HG02798 (cell line): ENCODE results near the gene ANKRD66.
"Not testable (repeated sequence)": the region's sequence is repeated elsewhere in the genome, so short reads cannot be mapped to it uniquely, and the experiment has no call there.

Experiments
- ATAC-seq: cut with Tn5 transposase; IDR thresholded peaks from one replicate; pipeline ENCODE4 v1.9.1; 2021; ENCODE audit warnings: mild to moderate bottlenecking; ENCODE audit not compliant: unreplicated experiment, poor library complexity

Gene ANKRD66

DNA sequence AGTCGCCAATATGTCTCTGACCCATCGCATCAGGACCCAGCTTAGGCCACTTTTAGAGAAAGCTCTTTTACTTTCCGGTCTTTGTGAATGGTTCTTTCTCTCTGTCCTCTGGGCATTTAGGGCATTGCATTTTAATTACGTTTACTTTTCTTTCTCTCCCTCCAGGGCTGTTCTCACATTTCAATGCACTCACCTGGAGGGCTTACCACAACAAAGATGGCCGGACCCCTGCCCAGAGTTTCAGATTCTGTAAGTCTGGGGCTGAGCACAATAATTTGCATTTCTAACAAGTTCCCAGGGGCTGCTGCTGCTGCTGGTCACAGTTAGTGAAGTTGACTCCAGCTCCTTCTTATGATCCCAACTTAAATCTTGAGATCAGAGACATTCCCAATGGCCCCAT lies 3.0 kb downstream of the ANKRD66 start:
- ATAC-seq = no peak

GRCh38 chr6:46751658-46752057 lies 4.9 kb downstream of the ANKRD66 start:
- no peak for ATAC-seq

- ATAC-seq = no peak
These were observed 9.1 kb downstream of the ANKRD66 start for GRCh38 chr6:46755865-46756264.

- ATAC-seq = no peak
These were observed 9.9 kb downstream of the ANKRD66 start for GRCh38 chr6:46756469-46757213.

- no peak for ATAC-seq
These were observed 10.5 kb downstream of the ANKRD66 start for GRCh38 chr6:46757214-46757596.

DNA sequence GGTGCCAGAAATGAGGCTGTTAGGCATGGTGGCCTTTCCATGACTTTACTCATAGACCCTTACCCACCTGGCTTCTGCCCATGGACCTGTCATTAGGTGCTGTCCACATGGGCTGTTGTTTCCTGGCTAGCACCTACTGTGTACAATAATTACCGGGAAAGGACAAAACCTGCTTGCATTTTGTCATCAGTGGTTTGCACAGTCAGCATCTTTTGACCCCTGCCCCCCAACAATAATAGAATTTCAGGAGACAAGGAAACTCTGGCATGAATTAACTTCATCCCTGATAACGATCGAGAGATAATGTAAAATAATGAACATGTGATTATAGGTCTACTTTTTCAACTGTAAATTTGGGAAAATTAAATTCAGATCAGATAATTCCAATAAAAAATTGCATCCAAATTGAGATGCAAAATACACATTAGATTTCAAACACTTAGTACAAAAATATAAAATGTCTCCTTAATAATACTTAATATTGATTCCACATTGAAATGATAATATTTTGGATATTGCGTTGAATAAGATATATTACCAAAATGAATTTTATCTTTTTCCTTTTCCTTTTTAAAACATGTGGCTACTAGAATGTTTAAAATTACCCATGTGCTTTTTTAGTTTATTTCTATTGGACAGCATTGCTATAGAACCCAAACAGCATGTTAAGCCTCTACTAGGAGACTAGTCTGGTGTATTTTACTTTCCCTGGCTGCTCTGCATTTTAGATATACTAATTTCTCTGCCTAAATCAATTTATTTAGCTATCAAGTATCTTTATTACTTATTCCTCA lies 12.4 kb downstream of the ANKRD66 start:
- ATAC-seq = no peak

DNA sequence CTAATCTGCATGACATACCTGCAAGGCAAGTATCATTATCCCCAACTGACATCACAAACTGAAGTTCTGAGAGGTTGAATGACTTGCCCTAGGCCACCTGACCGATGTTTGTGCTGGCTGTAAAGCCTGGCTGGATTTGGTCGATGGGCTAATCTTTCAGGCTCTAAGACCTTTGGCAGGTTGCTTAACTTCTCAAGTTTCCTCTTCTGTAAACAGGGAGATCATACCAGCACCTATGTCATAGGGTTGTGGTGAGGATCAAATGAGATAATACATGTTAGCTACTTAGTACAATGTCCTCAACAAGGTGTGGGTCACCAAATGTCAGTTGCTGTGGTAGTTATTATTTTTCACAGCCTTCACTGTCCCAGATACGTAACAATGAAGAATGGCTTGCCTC lies 14.2 kb downstream of the ANKRD66 start:
- ATAC-seq = no peak

- ATAC-seq = no peak
These were observed 16.7 kb downstream of the ANKRD66 start for GRCh38 chr6:46763466-46763865.

GRCh38 chr6:46764280-46764679 lies 17.5 kb downstream of the ANKRD66 start:
- not testable (repeated sequence) for ATAC-seq

- no peak for ATAC-seq
These were observed 18.2 kb downstream of the ANKRD66 start for GRCh38 chr6:46764961-46765360.

GRCh38 chr6:46772016-46772415 lies 25.3 kb downstream of the ANKRD66 start:
- ATAC-seq = no peak

- ATAC-seq = peak; percentile 51
These were observed 26.0 kb downstream of the ANKRD66 start for GRCh38 chr6:46772762-46773161.

GRCh38 chr6:46773201-46773855 lies 26.6 kb downstream of the ANKRD66 start:
- ATAC-seq = peak; percentile 22

- ATAC-seq = not testable (repeated sequence)
These were observed 28.0 kb downstream of the ANKRD66 start for GRCh38 chr6:46774736-46775135.

- ATAC-seq = no peak
These were observed 29.5 kb downstream of the ANKRD66 start for GRCh38 chr6:46776070-46776712.

DNA sequence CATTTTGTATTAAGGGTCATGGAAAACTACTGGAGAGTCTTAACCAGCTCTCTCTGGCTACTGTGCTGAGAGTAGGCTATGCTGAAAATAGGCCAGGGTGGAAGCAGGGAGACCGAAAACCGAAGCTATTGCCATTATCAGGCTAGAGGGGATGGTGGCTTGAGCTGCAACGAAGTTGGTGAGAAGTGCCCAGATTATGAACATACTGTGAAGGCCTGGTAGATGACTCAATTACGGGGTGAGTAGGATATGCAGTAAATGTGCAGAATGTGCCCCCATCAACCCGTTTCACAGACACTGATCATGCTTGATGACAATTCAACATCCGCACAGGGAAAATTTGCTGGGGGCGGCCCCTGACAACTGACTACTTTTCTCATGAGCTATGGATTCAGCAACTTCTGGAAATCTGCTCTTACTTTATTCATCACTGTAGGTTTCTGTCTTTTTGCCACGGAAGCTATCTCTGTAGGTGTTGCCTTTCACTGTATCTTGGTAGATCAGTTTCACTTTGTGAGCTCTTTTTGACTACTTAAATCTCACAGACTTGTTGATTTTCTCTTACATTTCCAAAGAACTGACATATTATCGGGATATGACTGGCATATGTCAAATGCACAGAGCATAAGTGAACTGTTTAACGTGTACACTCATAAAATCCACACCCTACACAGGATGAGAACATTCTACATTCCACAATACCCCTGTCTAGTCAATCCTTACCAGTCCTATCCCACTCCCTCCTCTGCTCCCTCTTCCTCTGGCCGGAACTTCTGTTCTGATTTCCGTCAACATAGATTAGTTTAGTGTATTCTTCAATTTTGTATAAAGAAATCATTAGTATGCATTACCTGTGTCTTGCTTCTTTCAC lies 31.0 kb downstream of the ANKRD66 start:
- ATAC-seq = no peak

DNA sequence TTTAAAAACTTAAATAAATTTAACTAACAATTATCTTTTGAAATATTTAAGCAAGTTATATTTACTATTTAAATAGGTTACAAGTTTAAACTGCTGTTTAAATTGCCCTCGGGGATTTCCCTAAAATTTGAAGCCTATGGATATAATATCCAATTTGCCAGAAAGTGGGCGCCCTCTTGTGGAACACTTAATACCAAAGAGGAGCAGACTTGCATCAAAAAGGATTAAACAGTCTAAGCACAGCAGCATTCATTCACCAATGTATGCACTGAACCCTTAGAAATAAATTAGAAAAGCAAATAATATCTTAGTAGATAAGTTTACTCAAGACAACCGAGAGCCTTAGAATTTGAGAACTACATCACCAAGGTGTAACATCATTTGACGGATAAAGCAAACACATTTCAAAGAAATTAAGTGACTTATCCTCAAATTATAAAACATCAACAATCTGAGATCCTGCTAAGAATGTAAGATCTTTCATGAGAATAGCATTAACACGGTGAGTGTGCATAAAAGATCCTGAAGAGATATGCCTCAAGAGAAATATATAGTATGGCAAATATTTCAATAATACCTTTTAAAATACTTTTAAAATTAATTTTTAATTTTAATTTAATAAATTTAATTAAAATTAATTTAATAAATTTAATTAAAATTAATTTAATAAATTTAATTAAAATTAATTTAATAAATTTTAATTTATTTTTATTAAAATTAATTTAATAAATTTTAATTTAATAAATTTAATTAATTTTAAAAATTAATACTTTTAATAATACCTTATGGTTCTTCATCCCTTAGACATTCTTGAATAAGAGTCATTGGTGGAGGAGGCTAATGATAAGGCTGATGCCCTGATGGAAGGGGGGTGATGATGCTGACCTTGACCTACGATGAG lies 35.0 kb downstream of the ANKRD66 start:
- ATAC-seq = no peak

GRCh38 chr6:46784535-46784934 lies 37.8 kb downstream of the ANKRD66 start:
- ATAC-seq = no peak
